ENCODE data around the gene AFG3L2. TPM values are rescaled to one million over a fixed set of nuclear protein-coding genes. Genes with fewer than 3 reads are reported as not detected.

AFG3L2 gene
- total RNA-seq, 1 donor from 2014 or later, result 51.7 TPM

DNA sequence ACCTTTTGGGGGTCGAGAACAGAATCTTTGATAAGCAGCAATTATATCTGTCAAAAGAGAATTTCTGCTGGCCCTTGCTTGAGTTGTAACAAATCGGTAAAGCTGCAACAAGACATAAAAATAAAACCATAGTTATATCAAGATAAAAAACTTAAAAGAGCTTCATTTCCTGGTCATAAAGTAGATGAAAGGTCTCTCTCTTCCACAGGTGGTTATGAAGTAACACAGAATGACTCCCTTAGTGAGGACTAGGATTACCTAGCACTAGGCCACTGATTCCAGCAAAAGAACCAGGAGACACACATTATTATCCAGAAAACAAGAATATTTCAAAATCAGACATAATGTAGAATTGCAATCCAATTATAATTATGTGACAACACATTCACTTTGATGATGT lies 5.4 kb downstream of the AFG3L2 start:
- Histone ChIP-seq H3K9ac (no peak overlapping the region), H3K36me3 (no peaks in the 10 kb centered on the region), H3K4me1 (peaks cover 6% of the 10 kb centered on the region), H3K27ac (no peak overlapping the region), H2AFZ (replicated peaks) (no peak overlapping the region), H3K4me3 (no peak overlapping the region), H4K20me1 (ENCODE audit: low read depth) (peaks cover 44% of the 10 kb centered on the region), H3K27me3 (no peaks in the 10 kb centered on the region), H3K79me2 (ENCODE audit: low read depth) (peaks cover 67% of the 10 kb centered on the region), H3F3A (ENCODE audit: low read depth) (peaks cover 6% of the 10 kb centered on the region), H3K9me3 (ENCODE audit: low read depth) (no peaks in the 10 kb centered on the region), H3K4me2 (no peak overlapping the region)
- H3K36me3 Mint-ChIP-seq, result peaks cover 24% of the 10 kb centered on the region
- H3K9me3 Mint-ChIP-seq, result no peaks in the 10 kb centered on the region
- no peak overlapping the region for H3K27ac Mint-ChIP-seq
- H3K27me3 Mint-ChIP-seq (ENCODE audit: insufficient read depth, low read depth), result no peaks in the 10 kb centered on the region
- TF ChIP-seq EZH2phosphoT487 (IDR thresholded peaks at IDR 0.05), result no peak
- TF ChIP-seq, protein P1, sequence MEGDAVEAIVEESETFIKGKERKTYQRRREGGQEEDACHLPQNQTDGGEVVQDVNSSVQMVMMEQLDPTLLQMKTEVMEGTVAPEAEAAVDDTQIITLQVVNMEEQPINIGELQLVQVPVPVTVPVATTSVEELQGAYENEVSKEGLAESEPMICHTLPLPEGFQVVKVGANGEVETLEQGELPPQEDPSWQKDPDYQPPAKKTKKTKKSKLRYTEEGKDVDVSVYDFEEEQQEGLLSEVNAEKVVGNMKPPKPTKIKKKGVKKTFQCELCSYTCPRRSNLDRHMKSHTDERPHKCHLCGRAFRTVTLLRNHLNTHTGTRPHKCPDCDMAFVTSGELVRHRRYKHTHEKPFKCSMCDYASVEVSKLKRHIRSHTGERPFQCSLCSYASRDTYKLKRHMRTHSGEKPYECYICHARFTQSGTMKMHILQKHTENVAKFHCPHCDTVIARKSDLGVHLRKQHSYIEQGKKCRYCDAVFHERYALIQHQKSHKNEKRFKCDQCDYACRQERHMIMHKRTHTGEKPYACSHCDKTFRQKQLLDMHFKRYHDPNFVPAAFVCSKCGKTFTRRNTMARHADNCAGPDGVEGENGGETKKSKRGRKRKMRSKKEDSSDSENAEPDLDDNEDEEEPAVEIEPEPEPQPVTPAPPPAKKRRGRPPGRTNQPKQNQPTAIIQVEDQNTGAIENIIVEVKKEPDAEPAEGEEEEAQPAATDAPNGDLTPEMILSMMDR (IDR thresholded peaks at IDR 0.05), result no peak
- no peak for TF ChIP-seq EZH2 (IDR thresholded peaks at IDR 0.05)
- no peak for DNase-seq (ENCODE audit: low spot score)
- no peak overlapping the region for H3K4me3 Mint-ChIP-seq
- H3K4me1 Mint-ChIP-seq, result peaks cover 20% of the 10 kb centered on the region

- no peak for DNase-seq (ENCODE audit: low spot score)
- no peaks in the 10 kb centered on the region for H3K27me3 ChIP-seq
- peaks cover under 1% of the 10 kb centered on the region for H3K27me3 Mint-ChIP-seq (ENCODE audit: insufficient read depth, low read depth)
- H3K4me1 ChIP-seq, result no peaks in the 10 kb centered on the region
- no peak overlapping the region for H3K27ac ChIP-seq
- H3K27ac Mint-ChIP-seq, result no peak overlapping the region
- TF ChIP-seq EZH2phosphoT487 (IDR thresholded peaks at IDR 0.05), result no peak
- TF ChIP-seq, protein P1 (IDR thresholded peaks at IDR 0.05), result no peak
- TF ChIP-seq EZH2 (IDR thresholded peaks at IDR 0.05), result no peak
- H3K9me3 ChIP-seq (ENCODE audit: low read depth), result no peaks in the 10 kb centered on the region
- no peak overlapping the region for H3K4me3 ChIP-seq
- peaks cover 43% of the 10 kb centered on the region for H3K79me2 ChIP-seq (ENCODE audit: low read depth)
- H3K36me3 Mint-ChIP-seq, result peaks cover 32% of the 10 kb centered on the region
- no peaks in the 10 kb centered on the region for H3K36me3 ChIP-seq
- no peak overlapping the region for H3K4me2 ChIP-seq
- no peak overlapping the region for H3K4me3 Mint-ChIP-seq
- H3K4me1 Mint-ChIP-seq, result peaks cover 9% of the 10 kb centered on the region
- H3F3A ChIP-seq (ENCODE audit: low read depth), result no peaks in the 10 kb centered on the region
- no peak overlapping the region for H2AFZ ChIP-seq (replicated peaks)
- no peaks in the 10 kb centered on the region for H3K9me3 Mint-ChIP-seq
- H4K20me1 ChIP-seq (ENCODE audit: low read depth), result peaks cover 20% of the 10 kb centered on the region
- no peak overlapping the region for H3K9ac ChIP-seq
Observed at GRCh38 chr18:12369211-12369610, 7.8 kb downstream of the AFG3L2 start.

GRCh38 chr18:12366784-12367183 lies 10.2 kb downstream of the AFG3L2 start:
- no peak overlapping the region for H2AFZ ChIP-seq (replicated peaks)
- no peaks in the 10 kb centered on the region for H3K36me3 ChIP-seq
- H4K20me1 ChIP-seq (ENCODE audit: low read depth), result peaks cover 8% of the 10 kb centered on the region
- no peak for TF ChIP-seq EZH2 (IDR thresholded peaks at IDR 0.05)
- TF ChIP-seq EZH2phosphoT487 (IDR thresholded peaks at IDR 0.05), result no peak
- TF ChIP-seq, protein P1 (IDR thresholded peaks at IDR 0.05), result no peak
- Mint-ChIP-seq H3K4me3 (no peak overlapping the region), H3K27me3 (ENCODE audit: insufficient read depth, low read depth) (peaks cover 2% of the 10 kb centered on the region), H3K4me1 (peaks cover 3% of the 10 kb centered on the region), H3K27ac (no peak overlapping the region), H3K36me3 (peaks cover 35% of the 10 kb centered on the region), H3K9me3 (no peaks in the 10 kb centered on the region)
- no peaks in the 10 kb centered on the region for H3K4me1 ChIP-seq
- no peaks in the 10 kb centered on the region for H3F3A ChIP-seq (ENCODE audit: low read depth)
- no peaks in the 10 kb centered on the region for H3K27me3 ChIP-seq
- no peak overlapping the region for H3K27ac ChIP-seq
- DNase-seq (ENCODE audit: low spot score), result no peak
- no peak overlapping the region for H3K4me2 ChIP-seq
- H3K79me2 ChIP-seq (ENCODE audit: low read depth), result peaks cover 19% of the 10 kb centered on the region
- no peaks in the 10 kb centered on the region for H3K9me3 ChIP-seq (ENCODE audit: low read depth)
- H3K9ac ChIP-seq, result no peak overlapping the region
- H3K4me3 ChIP-seq, result no peak overlapping the region

All from neural progenitor cell (in vitro differentiated cells).